ENCODE data around the gene LRIF1. TPM values are rescaled to one million over a fixed set of nuclear protein-coding genes. Genes with fewer than 3 reads are reported as not detected.

The LRIF1 gene
- total RNA-seq, 2 experiments from 2014 or later = 25.2 to 26.1 TPM

DNA sequence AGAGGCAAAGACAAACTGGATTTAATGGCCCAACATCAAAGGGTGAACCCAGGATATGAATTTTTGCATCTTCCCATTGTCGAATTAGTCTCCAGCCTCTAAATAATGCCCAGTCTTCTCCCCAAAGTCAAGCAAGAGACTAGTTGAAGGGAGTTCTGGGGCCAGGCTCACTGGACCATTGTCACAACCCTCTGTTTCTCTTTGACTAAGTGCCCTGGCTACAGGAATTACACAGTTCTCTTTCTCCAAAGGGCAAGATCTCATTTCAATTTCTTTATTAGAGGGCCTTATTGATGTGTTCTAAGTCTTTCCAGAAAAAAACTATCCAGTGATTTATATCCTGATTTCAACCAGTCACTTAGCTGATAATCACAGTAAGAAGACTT, 64.3 kb downstream of the LRIF1 start:
- peak overlapping the region; percentile 19 for H3K27ac Mint-ChIP-seq

DNA sequence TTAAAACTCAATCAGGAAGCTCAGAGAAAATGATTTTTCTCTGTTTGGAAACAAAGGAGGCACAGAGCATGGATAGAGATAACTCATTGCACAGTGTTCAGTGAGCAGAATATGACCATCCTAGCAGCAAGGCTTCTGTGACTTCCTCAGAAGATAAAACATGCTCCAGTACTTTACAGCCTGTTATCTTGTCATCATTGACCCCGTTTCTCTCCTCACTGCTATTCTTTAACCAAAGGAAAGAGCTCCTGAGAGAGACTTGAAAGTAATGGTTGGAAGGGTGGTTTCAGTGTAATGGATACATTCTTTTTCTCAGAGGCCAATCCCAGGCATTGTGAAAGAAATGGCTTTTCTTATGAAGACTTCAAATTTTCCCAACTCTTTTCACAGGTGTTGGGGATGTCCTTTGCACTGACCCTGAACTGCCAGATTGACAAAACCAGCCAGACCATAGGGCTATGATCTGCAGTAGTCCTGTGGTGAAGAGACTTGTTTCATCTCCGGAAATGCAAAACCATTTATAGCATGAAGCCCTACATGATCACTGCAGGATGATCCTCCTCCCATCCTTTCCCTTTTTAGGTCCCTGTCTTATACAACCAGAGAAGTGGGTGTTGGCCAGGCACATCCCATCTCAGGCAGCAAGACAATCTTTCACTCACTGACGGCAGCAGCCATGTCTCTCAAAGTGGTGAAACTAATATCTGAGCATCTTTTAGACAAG, 64.8 kb downstream of the LRIF1 start:
- Mint-ChIP-seq H3K27ac (peak overlapping the region; percentile 19), H3K36me3 (peaks cover 82% of the 10 kb centered on the region), H3K9me3 (peaks cover 2% of the 10 kb centered on the region), H3K4me3 (no peak overlapping the region), H3K4me1 (peaks cover 53% of the 10 kb centered on the region), H3K27me3 (no peaks in the 10 kb centered on the region)
- DNase-seq = no peak
- ATAC-seq (ENCODE audit: low read depth) = no peak
- POLR2A ChIA-PET = interaction anchor here (1.3 kb wide), 1 partner anchor 24 kb away, joined by 4 read pairs; no protein-coding TSS in a partner anchor

More for the DNA sequence above, 64.3 kb downstream of the LRIF1 start:
- Mint-ChIP-seq H3K9me3 (peaks cover 2% of the 10 kb centered on the region), H3K27me3 (no peaks in the 10 kb centered on the region), H3K4me3 (no peak overlapping the region), H3K4me1 (peaks cover 50% of the 10 kb centered on the region), H3K36me3 (peaks cover 82% of the 10 kb centered on the region)
- ATAC-seq (ENCODE audit: low read depth) (no peak), DNase-seq (no peak)
- POLR2A ChIA-PET = no interaction called here

DNA sequence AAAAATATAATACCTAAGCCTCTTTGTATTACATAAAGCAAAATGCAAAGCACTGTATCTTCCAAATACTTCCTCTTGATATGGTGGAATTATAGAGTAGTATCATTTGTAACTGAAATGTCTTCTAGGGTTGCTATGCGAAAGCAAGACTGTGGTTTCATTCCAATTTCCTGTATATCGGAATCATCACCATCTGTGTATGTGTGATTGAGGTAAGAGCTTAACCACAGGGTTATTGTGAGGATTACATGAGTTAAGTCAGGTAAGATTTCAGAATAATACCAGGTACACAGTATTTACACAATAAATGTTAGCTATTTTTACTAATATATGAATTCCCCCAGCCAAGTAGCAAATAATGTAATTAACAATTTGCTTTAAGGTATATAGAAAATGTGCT, 66.0 kb downstream of the LRIF1 start:
- ATAC-seq (ENCODE audit: low read depth) = no peak
- H3K4me3 Mint-ChIP-seq = no peak overlapping the region

More for the DNA sequence above, 66.0 kb downstream of the LRIF1 start:
- no peak for DNase-seq
- peak overlapping the region; percentile 49 for H3K27ac Mint-ChIP-seq
- H3K27me3 Mint-ChIP-seq = no peaks in the 10 kb centered on the region
- peaks cover 64% of the 10 kb centered on the region for H3K4me1 Mint-ChIP-seq
- POLR2A ChIA-PET = interaction anchor here (0.9 to 1.4 kb wide), 3 partner anchors 11 to 26 kb away, joined by 3 to 4 read pairs (median 3); no protein-coding TSS in a partner anchor
- peaks cover 84% of the 10 kb centered on the region for H3K36me3 Mint-ChIP-seq
- H3K9me3 Mint-ChIP-seq = peaks cover 2% of the 10 kb centered on the region

Other genes with a start within 250 kb of the LRIF1 start
- 100 to 1,000 TPM; 410 to 415 TPM for gene CD53, start 90.8 kb downstream of the LRIF1 start, total RNA-seq
- gene DRAM2, start 176.2 kb upstream of the LRIF1 start, total RNA-seq = 10 to 100 TPM; 36.7 to 37.1 TPM
- gene CEPT1, start 176.3 kb upstream of the LRIF1 start, total RNA-seq = 10 to 100 TPM; 44.1 to 46.5 TPM
- 100 to 1,000 TPM; 293 to 299 TPM for gene DENND2D, start 236.7 kb upstream of the LRIF1 start, total RNA-seq